Tibial nerve (tissue), 3 donors: ENCODE data around the gene LTF.

Experiments used
- POLR2A ChIP-seq, 2 donors: fragments of 450-650 bp; IDR thresholded peaks; one replicate each; pipeline ENCODE4 v1.6.1; 2017; ENCODE audit warnings: antibody characterized with exemption in 2 of 2, mild to moderate bottlenecking in 2 of 2, moderate library complexity in 2 of 2
- TF ChIP-seq, protein P1 (sequence below), 5 experiments: fragments of 200-600 bp in 3 of 5; fragments of 450-650 bp in 2 of 5; sonication (generic) in 3 of 5; IDR thresholded peaks; one replicate each; pipeline ENCODE4 v1.5.1; 2016 to 2019; ENCODE audit warnings: antibody characterized with exemption in 5 of 5, mild to moderate bottlenecking in 3 of 5, moderate library complexity in 2 of 5

DNA sequence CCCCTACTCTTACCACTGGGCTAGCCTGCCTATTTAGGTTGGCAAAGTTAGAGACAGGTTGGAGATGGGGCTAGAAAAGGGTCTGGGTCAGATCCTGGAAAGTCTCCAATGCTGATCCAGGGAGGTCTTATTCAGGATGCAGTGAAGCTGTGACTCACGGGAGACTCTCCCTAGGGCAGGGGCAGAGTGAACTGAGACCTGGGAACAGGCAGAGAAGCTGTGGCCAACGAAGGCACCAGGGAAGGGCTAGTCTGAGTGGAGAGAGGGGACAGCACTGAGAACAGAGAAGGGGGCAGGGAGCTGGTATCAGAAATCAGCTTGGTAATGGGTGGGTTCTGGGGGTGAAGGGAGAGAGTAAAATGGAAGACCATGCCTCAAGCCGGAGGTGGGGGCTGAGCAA is 2.2 kb downstream of the LTF start:
- TF ChIP-seq, protein P1, sequence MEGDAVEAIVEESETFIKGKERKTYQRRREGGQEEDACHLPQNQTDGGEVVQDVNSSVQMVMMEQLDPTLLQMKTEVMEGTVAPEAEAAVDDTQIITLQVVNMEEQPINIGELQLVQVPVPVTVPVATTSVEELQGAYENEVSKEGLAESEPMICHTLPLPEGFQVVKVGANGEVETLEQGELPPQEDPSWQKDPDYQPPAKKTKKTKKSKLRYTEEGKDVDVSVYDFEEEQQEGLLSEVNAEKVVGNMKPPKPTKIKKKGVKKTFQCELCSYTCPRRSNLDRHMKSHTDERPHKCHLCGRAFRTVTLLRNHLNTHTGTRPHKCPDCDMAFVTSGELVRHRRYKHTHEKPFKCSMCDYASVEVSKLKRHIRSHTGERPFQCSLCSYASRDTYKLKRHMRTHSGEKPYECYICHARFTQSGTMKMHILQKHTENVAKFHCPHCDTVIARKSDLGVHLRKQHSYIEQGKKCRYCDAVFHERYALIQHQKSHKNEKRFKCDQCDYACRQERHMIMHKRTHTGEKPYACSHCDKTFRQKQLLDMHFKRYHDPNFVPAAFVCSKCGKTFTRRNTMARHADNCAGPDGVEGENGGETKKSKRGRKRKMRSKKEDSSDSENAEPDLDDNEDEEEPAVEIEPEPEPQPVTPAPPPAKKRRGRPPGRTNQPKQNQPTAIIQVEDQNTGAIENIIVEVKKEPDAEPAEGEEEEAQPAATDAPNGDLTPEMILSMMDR (IDR thresholded peaks at IDR 0.05): no peak
- TF ChIP-seq POLR2A (IDR thresholded peaks at IDR 0.05): no peak
